Measurements from ENCODE around the gene FCHO2. TPM values are rescaled to one million over a fixed set of nuclear protein-coding genes. Genes with fewer than 3 reads are reported as not detected.

The FCHO2 gene
- total and polyA plus RNA-seq, 2 donors (not counting 3 experiments of a cell fraction or from before 2014, with no cell fraction given), result 12.0 to 25.2 TPM

DNA sequence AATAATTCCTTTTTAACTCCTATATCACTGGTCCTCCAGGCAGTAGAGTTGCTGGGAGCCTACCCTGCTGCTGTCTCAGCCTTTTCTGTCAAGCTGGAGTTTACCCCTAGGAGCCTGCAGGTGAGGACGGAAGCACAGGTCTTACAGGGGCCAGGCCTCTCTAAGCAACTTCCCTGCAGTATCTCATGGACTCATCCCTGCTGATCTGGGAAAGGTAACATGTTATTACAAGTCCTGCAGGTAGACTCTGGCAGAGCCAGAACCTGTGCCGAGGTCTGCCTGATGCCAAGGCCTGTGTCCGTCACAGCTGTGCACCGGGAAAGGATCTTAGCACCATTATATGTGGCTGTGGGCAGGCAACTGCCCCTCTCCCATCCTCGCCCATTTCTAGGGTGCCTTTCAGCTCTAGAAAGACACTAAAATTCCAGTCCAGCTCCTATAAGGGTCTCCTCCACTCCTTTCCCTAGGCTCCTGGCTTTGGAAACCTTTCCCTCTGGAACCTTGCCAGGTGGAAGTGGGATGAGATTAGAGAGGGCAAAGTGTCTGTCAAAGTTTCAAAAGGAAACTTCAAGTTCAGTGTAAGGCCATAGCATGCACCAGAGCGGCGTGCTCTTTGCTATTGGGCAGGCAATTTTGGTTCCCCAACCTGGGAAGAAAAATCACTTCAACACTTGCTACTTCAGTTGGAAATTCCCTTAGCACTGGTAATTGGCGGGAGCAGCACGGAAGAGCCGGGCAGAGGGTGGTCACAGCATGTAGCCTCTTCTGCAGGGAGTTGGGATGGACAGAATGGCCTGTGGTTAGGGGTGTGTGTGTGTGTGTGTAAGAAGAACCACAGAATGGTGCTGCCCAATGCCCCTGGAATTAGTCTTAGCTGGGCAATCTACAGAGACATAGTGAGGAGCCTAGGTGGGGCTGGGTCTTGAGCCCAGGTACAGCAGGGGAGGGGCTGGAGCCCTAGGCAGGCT lies 182.0 kb downstream of the FCHO2 start:
- Histone ChIP-seq H3K4me3 (replicated peaks in 1 of 3; ENCODE audit: insufficient read depth in 1 of 3, low read depth in 1 of 3, low read length in 3 of 3) (no peak overlapping the region), H3K36me3 (ENCODE audit: control insufficient read depth in 2 of 2, extremely low read depth in 1 of 2, insufficient read depth in 2 of 2, low read length in 2 of 2) (no peaks in the 10 kb centered on the region), H3K27ac (ENCODE audit: insufficient read depth, low read depth, low read length) (no peak overlapping the region), H3K4me2 (ENCODE audit: insufficient read depth, low read length) (no peak overlapping the region), H2AFZ (ENCODE audit: low read depth, low read length) (no peak overlapping the region), H3K9ac (replicated peaks; ENCODE audit: extremely low read depth, insufficient read depth, low read length) (no peak overlapping the region), H3K4me1 (ENCODE audit: control insufficient read depth, extremely low read depth, insufficient read depth, low read length) (no peaks in the 10 kb centered on the region), H3K9me3 (replicated peaks; ENCODE audit: control insufficient read depth, insufficient read depth, low read length) (no peaks in the 10 kb centered on the region), H4K20me1 (replicated peaks; ENCODE audit: control insufficient read depth, extremely low read depth, insufficient read depth, low read length) (no peaks in the 10 kb centered on the region), H3K79me2 (ENCODE audit: control insufficient read depth, insufficient read depth, low read length) (no peaks in the 10 kb centered on the region), H3K27me3 (ENCODE audit: control insufficient read depth in 2 of 2, insufficient read depth in 2 of 2, low read length in 2 of 2) (peaks cover 1 to 2% of the 10 kb centered on the region in 2 experiments), H3K9me1 (replicated peaks; ENCODE audit: control insufficient read depth, extremely low read depth, insufficient read depth, low read length) (no peaks in the 10 kb centered on the region)
- no TSS peak for BruUV-seq (replicated peaks)
- TF ChIP-seq JUN (IDR thresholded peaks at IDR 0.05; ENCODE audit: borderline replicate concordance, insufficient read depth, insufficient read length, low read depth), result no peak
- no peak for TF ChIP-seq POLR2A (IDR thresholded peaks at IDR 0.05; ENCODE audit: low read depth, low read length)
- no peak for TF ChIP-seq GATA2 (IDR thresholded peaks at IDR 0.05; ENCODE audit: insufficient read depth, insufficient read length, low read depth, low read length)
- dilution Hi-C loops (cut with MboI; ENCODE audit: extremely low pct_ligation_motif_present, low sequenced_read_pairs), result no loop called here
- ChIA-PET CTCF (interaction anchor here (1.0 to 4.3 kb wide), 5 partner anchors 15 to 313 kb away, joined by 3 to 28 read pairs (median 5); no protein-coding TSS in a partner anchor), POLR2A (no interaction called here)
- intact Hi-C loops (cut with micrococcal nuclease), result no loop called here
- no peak for FAIRE-seq
- DNase-seq (ENCODE audit: low read depth, low spot score), result no peak

DNA sequence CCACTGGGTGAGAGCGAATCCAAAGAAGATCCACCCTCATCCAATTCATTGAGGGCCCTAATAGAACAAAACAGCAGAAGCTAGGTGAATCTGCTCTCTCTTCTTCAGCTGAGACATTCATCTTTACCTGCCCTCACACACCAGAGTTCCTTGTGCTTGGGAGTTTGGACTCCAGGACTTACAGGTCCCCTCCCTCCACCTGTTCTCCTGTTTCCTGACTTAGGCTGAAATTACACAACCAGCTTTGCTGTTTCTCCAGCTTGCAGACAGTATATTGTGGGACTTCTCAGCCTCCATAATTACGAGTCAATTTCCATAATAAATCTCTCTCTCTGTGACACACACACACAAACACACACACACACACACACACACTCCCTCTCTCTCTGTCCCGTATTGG lies 183.6 kb downstream of the FCHO2 start:
- Histone ChIP-seq H3K27me3 (ENCODE audit: control insufficient read depth in 2 of 2, insufficient read depth in 2 of 2, low read length in 2 of 2) (peaks cover 1 to 2% of the 10 kb centered on the region in 2 experiments), H3K9me3 (replicated peaks; ENCODE audit: control insufficient read depth, insufficient read depth, low read length) (no peaks in the 10 kb centered on the region), H3K9me1 (replicated peaks; ENCODE audit: control insufficient read depth, extremely low read depth, insufficient read depth, low read length) (no peaks in the 10 kb centered on the region), H3K79me2 (ENCODE audit: control insufficient read depth, insufficient read depth, low read length) (no peaks in the 10 kb centered on the region), H3K27ac (ENCODE audit: insufficient read depth, low read depth, low read length) (no peak overlapping the region), H3K4me2 (ENCODE audit: insufficient read depth, low read length) (no peak overlapping the region), H2AFZ (ENCODE audit: low read depth, low read length) (no peak overlapping the region), H3K36me3 (ENCODE audit: control insufficient read depth in 2 of 2, extremely low read depth in 1 of 2, insufficient read depth in 2 of 2, low read length in 2 of 2) (no peaks in the 10 kb centered on the region), H3K4me3 (replicated peaks in 1 of 3; ENCODE audit: insufficient read depth in 1 of 3, low read depth in 1 of 3, low read length in 3 of 3) (no peak overlapping the region), H3K9ac (replicated peaks; ENCODE audit: extremely low read depth, insufficient read depth, low read length) (no peak overlapping the region), H4K20me1 (replicated peaks; ENCODE audit: control insufficient read depth, extremely low read depth, insufficient read depth, low read length) (no peaks in the 10 kb centered on the region), H3K4me1 (ENCODE audit: control insufficient read depth, extremely low read depth, insufficient read depth, low read length) (no peaks in the 10 kb centered on the region)
- ChIA-PET POLR2A (no interaction called here), CTCF (interaction anchor here (0.8 to 4.3 kb wide), 4 partner anchors 12 to 314 kb away, joined by 3 to 28 read pairs (median 5); no protein-coding TSS in a partner anchor)
- FAIRE-seq (no peak), DNase-seq (ENCODE audit: low read depth, low spot score) (no peak)
- BruUV-seq (replicated peaks), result no TSS peak
- TF ChIP-seq, protein P1, sequence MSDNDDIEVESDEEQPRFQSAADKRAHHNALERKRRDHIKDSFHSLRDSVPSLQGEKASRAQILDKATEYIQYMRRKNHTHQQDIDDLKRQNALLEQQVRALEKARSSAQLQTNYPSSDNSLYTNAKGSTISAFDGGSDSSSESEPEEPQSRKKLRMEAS (IDR thresholded peaks at IDR 0.05; ENCODE audit: insufficient read depth, insufficient read length), result no peak
- TF ChIP-seq FOS (IDR thresholded peaks at IDR 0.05; ENCODE audit: borderline replicate concordance, insufficient read depth, low read length), result no peak
- TF ChIP-seq POLR2A (IDR thresholded peaks at IDR 0.05; ENCODE audit: low read depth, low read length), result no peak
- TF ChIP-seq POLR2AphosphoS5 (IDR thresholded peaks at IDR 0.05; ENCODE audit: insufficient read depth, low read depth, low read length), result no peak
- TF ChIP-seq, protein P2, sequence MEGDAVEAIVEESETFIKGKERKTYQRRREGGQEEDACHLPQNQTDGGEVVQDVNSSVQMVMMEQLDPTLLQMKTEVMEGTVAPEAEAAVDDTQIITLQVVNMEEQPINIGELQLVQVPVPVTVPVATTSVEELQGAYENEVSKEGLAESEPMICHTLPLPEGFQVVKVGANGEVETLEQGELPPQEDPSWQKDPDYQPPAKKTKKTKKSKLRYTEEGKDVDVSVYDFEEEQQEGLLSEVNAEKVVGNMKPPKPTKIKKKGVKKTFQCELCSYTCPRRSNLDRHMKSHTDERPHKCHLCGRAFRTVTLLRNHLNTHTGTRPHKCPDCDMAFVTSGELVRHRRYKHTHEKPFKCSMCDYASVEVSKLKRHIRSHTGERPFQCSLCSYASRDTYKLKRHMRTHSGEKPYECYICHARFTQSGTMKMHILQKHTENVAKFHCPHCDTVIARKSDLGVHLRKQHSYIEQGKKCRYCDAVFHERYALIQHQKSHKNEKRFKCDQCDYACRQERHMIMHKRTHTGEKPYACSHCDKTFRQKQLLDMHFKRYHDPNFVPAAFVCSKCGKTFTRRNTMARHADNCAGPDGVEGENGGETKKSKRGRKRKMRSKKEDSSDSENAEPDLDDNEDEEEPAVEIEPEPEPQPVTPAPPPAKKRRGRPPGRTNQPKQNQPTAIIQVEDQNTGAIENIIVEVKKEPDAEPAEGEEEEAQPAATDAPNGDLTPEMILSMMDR (IDR thresholded peaks at IDR 0.05; ENCODE audit: extremely low read depth in 1 of 2, insufficient read depth in 1 of 2, low read depth in 1 of 2, low read length in 2 of 2), result no peak
- no peak for TF ChIP-seq GATA2 (IDR thresholded peaks at IDR 0.05; ENCODE audit: insufficient read depth, insufficient read length, low read depth, low read length)
- no peak for TF ChIP-seq MYC (IDR thresholded peaks at IDR 0.05; ENCODE audit: low read depth, low read length)
- TF ChIP-seq EZH2 (IDR thresholded peaks at IDR 0.05; ENCODE audit: borderline replicate concordance, low read depth, low read length, severe bottlenecking), result no peak
- no peak for TF ChIP-seq JUN (IDR thresholded peaks at IDR 0.05; ENCODE audit: borderline replicate concordance, insufficient read depth, insufficient read length, low read depth)
- intact Hi-C loops (cut with micrococcal nuclease) (no loop called here), dilution Hi-C loops (cut with MboI; ENCODE audit: extremely low pct_ligation_motif_present, low sequenced_read_pairs) (no loop called here)
